Astrocyte of the hippocampus (primary cell): ENCODE data around the gene APBA2.

Source experiments
- DNase-seq: peaks from one replicate; pipeline ENCODE4 v3.0.0; 2011; ENCODE audit warnings: low read depth, low spot score

The APBA2 gene

GRCh38 chr15:29102173-29102794 is 216.5 kb downstream of the APBA2 start:
- peak; percentile 68 for DNase-seq

- no peak for DNase-seq
Measured at GRCh38 chr15:29102911-29103823, 217.4 kb downstream of the APBA2 start.

- DNase-seq, result peak; percentile 95
Measured at GRCh38 chr15:29103824-29104565, 218.2 kb downstream of the APBA2 start.

- DNase-seq, result no peak
Measured at GRCh38 chr15:29104566-29104880, 218.7 kb downstream of the APBA2 start.

GRCh38 chr15:29105151-29105854 is 219.5 kb downstream of the APBA2 start:
- DNase-seq, result no peak

- DNase-seq, result no peak
Measured at GRCh38 chr15:29106116-29106515, 220.3 kb downstream of the APBA2 start.

GRCh38 chr15:29106551-29107290 is 220.9 kb downstream of the APBA2 start:
- no peak for DNase-seq

- DNase-seq, result no peak
Measured at GRCh38 chr15:29107291-29107890, 221.6 kb downstream of the APBA2 start.

- no peak for DNase-seq
Measured at GRCh38 chr15:29107971-29108645, 222.3 kb downstream of the APBA2 start.

- no peak for DNase-seq
Measured at GRCh38 chr15:29109762-29110161, 224.0 kb downstream of the APBA2 start.

- no peak for DNase-seq
Measured at GRCh38 chr15:29110176-29110575, 224.4 kb downstream of the APBA2 start.

- DNase-seq, result no peak
Measured at GRCh38 chr15:29110733-29111132, 225.0 kb downstream of the APBA2 start.

- DNase-seq, result no peak
Measured at GRCh38 chr15:29111705-29112281, 226.0 kb downstream of the APBA2 start.

GRCh38 chr15:29113336-29114220 is 227.8 kb downstream of the APBA2 start:
- no peak for DNase-seq

- no peak for DNase-seq
Measured at GRCh38 chr15:29114221-29115092, 228.7 kb downstream of the APBA2 start.

- DNase-seq, result peak; percentile 46
Measured at GRCh38 chr15:29115093-29115991, 229.6 kb downstream of the APBA2 start.
